HG02884 (cell line): ENCODE results near the gene ANKZF1.
A peak's percentile ranks its signal among the peaks of the same experiment; 100 is the strongest.
"Not testable (repeated sequence)": the region's sequence is repeated elsewhere in the genome, so short reads cannot be mapped to it uniquely, and the experiment has no call there.

Source experiments
- ATAC-seq: cut with Tn5 transposase; IDR thresholded peaks from one replicate; pipeline ENCODE4 v1.9.1; 2021; ENCODE audit warnings: mild to moderate bottlenecking, moderate library complexity; ENCODE audit not compliant: unreplicated experiment

The ANKZF1 gene

DNA sequence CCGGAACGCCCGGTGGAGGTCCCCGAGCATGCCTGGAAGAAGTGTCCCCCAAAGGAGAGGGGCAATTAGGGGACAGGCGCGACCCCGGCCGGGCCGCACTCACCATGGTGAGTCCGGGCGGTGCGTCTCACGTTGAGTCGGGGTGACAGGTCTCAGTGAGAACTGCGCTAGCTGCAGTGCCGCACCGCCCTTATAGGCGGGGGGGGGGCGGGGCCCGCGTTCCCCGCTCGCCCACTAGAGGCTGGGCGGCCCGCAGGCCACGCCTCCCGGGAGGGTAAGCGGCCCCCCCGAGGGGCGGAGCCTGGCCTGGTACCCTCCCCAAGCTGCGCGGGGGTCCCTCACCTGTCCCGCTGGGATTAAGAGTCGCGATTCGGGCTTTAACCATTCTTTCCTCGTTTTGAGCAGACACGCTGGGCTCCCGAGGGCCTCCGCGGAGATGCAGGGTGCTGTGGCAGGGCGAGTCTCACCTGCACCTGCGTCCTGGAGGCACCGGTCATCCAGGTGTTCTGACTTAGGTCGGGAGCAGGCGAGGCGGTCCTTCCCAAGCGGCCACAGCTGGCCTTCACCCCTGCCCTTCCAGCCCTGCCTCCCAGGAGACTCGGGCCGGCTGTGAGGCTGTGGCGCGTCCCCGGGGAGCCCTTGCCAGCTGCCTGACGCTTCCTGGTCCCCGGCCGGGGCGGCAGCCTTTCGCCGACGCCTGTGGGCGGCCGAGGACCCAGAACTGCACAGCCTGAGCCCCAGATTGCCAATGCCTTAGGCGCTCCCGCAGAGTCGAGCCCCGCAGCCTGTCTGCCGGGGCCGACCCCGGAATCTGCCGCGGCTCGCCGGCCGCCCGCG lies 24.4 kb downstream of the ANKZF1 start, which contains the start of gene TUBA4A:
Gene TUBA4A, minus strand, starts transcription at position 166 of the 837 bp plus-strand sequence. Its CDS starts 60 bp downstream, at position 106.
- peak; percentile 47 for ATAC-seq

DNA sequence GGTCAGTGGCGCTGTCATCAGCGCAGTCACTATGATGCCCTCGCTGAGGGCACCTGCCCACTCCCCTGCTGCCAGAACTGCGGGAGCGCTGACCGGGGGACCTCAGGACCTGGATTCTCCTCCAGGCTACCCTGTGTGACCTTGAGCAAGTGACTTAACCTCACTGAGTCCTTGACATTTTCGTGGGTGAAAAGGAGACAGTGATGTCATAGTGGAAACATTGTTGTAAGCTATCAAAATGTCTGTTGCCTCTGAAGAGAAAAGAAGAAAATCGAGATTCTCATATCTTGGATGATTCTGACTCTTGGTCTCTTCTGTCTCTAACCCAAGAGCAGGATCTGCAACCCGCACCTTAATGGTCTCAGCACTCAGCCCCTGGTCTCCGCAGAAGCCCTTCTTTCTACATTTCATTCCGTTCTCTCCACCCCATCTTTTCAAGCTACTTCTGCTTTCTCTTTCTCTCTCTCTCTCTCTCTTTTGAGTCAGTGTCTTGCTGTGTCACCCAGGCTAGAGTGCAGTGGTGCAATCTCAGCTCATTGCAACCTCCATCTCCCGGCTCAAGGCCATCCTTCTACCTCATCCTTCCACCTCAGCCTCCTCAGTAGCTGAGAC lies 25.1 kb downstream of the ANKZF1 start:
- ATAC-seq = peak; percentile 28

DNA sequence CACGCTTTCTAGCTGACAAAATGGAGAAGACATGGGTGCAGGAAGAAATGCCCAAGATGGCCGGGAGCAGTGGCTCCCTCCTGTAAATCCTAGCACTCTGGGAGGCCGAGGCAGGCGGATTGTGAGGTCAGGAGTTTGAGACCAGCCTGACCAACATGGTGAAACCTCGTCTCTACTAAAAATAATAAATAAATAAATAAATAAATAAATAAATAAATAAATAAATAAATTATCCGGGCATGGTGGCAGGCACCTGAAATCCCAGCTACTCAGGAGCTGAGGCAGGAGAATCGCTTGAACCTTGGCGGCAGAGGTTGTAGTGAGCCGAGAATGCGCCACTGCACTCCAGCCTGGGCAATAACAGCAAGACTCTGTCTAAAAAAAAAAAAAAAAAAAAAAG lies 29.3 kb downstream of the ANKZF1 start:
- not testable (repeated sequence) for ATAC-seq

DNA sequence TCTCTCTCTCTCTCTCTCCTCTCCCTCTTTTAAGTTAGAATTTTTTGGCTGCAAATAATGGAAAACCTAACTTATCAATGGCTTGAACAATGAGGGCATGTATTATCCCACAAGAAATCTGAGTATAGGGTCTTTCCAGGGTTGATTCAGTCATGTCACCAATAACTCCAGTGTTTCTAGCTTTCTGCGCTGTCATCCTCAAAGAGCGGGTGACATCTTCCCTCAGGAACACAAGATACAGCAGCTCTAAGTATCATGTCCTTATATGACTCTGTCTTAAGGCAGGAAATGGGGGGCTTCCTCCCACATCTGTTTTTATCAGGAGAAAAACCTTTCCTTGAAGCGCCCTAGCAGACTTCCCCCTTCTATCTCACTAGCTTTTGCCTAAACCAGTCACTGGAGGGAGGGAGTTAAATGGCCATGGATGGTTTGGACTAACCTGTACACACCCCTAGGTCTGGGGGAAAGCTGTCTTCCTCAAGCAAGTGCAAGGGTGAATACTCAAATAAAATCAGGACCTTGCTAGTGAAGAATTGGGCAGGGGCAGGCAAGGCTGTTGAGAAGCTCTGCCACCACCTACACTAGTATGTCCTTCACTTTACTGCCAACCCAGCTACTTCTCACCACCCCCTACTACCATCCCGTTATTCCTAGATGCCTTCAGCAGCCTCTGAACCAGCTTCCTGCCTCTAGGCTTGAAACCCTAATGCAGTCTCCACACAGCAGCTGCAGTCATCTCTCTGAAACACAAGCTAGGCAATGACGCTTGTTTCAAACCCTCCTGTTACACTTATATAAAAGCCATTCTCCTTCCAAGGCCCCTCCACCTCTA lies 31.6 kb downstream of the ANKZF1 start:
- ATAC-seq = no peak

DNA sequence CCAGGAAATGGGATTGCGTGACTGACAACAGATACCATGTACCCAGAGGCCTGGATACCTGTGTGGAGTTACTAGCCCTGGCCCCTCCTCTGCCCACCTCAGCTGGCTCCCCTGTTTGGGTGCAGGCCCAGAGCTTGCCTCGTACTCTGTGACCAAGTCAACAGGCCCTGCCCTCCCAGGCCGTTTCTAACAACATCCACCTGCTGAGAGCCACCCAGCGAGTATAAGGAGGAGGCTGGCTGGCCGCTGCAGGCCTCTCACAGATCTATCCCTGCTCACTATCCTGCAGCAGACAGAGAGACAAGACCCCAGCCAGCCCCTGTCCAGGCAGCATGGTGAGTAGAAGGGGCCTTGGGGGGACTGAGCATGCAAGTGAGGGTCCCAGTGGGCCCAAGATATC lies 36.6 kb downstream of the ANKZF1 start:
- no peak for ATAC-seq

DNA sequence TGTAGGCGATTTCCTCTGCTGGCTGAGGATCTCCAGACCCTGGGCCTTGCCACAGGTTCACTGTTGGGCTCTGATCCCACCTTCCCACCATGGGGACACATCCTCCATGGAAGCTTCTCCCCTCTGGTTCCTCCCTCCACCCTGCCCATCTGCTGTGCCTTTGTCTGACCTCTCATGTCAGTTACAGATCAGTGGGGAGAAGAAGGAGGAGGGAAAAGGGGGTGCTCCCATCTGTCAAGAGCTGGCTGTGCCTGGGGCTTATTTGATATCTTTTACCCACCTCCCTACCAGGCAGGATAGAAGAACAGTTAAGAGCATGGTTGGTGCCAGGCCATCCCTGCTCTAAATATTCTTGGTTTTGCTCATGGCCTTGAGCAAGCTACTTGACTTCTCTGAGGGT lies 37.3 kb downstream of the ANKZF1 start:
- no peak for ATAC-seq

DNA sequence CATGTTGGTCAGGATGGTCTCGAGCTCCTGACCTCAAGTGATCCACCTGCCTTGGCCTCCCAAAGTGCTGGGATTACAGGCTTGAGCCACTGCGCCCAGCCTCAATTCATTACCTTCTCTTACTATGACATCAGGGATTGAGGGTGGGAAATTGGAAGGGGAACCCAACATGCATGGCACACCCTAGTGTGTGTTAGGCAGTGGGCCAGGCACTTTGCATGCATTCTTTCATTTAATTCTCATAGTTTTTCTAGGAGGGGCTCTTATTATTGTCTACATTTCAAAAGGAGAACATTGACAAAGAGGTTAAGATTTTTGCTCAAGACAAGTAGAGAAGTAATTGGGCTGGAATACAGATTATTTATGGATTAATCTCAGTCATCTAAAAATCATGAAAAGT lies 38.7 kb downstream of the ANKZF1 start:
- no peak for ATAC-seq

DNA sequence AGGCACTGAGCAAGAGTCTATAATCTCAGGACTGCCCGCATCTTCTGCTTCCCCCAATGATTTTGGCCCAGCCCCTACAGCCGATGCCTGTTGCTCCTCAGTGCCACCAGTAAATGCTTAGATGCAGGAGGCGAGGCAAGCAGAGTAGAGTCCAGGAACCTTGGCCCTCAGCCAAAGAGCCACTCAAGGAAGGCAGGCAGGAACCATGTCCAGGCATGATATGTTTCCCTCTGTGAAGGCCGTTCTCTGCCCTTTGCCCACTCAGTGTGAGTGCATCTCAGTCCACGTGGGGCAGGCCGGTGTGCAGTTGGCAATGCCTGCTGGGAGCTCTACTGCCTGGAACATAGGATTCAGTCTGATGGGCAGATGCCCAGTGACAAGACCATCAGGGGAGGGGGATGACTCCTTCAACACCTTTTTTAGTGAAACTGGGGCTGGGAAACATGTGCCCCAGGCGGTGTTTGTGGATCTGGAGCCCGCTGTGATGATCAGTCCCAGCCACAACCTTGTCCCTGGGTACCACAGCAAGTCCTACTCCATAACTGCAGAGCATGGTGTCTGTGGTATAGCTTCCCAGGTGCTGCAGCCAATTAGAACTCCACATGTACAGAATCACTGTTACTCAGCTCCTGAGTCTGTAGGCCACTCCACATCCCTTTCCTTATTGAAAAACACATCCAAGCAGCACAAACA lies 39.9 kb downstream of the ANKZF1 start:
- ATAC-seq = no peak

DNA sequence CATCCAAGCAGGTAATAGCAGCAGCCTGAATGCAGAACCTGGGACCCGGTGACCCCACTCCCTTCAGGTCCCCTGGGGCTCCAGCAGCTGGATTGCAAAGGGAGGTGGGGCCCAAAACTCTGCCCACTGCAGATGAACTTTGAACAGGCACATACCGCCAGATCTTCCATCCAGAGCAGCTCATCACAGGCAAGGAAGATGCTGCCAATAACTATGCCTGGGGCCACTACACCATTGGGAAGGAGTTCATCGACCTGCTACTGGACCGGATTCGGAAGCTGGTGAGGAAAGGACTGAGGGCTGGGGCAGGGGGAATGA lies 40.4 kb downstream of the ANKZF1 start:
- no peak for ATAC-seq

DNA sequence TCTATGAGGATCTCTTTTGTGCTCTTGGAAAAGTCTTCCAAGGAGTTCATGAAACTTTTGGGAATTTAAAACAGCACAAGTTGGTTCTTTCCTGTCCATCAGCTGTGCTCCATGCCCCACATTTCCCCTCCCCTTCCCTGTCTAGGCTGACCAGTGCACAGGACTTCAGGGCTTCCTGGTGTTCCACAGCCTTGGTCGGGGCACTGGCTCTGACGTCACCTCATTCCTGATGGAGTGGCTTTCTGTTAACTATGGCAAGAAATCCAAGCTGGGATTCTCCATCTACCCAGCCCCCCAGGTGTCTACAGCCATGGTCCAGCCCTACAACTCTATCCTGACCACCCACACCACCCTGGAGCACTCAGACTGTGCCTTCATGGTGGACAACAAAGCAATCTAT lies 41.4 kb downstream of the ANKZF1 start:
- ATAC-seq = no peak

DNA sequence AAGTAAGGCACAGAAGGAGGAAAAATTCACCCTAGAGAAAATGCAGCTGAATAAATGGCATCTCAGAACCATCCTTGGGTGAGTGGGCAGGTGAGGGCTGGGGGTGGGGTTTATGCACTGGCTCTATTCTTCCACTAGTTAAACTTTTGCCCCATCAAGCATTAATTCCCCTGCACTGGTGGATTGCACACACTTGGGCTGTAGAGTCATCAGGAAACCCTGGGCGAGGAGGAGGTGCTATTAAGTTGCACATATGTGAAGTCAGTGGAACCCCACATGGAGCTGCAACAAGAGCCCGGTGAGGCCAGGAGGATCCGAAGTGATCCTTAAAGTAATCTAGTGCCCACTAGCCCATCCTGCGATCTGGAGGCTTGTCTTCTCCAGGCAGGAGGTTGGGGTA lies 42.8 kb downstream of the ANKZF1 start:
- ATAC-seq = no peak

DNA sequence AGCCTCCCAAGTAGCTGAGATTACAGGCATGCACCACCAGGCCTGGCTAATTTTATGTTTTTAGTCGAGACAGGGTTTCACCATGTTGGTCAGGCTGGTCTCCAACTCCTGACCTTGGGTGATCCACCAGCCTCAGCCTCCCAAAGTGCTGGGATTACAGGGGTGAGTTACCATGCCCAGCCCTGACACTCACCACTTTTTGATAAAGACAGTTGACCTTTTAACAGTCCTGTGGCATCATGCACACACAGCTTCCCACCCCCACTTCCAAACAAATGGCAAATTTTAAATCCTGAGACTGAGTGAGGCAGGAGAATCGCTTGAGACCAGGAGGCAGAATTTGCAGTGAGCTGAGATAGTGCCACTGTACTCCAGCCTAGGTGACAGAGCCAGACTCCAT lies 43.4 kb downstream of the ANKZF1 start:
- no peak for ATAC-seq

DNA sequence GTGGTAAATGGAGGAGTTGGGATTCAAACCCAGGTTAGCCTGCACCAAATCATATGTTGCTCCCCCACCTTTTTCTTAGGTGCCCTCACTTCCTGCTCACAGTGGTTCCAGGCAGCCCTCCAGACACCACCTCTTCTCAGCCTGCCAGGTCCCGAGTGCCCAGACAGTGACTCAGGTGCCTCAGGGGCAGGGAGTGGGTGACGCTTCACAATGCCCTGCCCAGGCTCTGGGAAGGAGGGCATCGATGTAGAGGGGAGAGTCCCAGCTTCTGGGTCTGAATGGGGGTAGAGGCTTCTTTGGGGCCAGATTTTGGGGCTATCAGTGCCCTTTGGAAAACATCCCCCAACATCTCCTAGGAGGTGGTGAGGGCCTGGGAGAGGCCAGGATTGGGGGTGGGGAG lies 44.3 kb downstream of the ANKZF1 start:
- ATAC-seq = no peak

DNA sequence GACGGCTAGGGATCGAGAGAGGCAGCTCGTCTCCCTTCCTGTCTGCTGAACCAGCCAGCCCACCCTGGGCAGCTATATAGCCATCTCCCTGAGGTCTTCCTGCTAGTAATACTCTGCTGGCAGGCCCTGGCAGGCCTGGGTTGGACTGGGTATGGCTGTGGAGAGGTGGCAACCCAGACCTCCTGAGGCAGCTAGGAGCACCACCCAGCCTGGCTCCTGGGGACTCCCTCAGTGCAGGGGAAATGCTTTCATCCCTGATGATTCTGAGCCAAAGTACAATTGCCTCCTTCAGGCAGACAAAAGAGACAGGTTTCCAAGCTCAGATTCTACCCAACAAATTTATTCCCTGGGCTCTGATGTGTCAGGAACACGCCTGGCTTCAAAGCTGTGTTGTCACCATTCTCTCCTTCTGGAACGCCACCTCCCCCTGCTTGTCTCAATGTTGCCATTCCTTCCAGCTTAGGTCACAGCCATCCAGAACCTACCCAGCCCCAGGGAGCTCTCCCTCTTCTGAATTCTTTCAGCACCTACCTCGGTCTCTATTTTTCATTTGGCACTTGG lies 44.8 kb downstream of the ANKZF1 start:
- ATAC-seq = no peak

DNA sequence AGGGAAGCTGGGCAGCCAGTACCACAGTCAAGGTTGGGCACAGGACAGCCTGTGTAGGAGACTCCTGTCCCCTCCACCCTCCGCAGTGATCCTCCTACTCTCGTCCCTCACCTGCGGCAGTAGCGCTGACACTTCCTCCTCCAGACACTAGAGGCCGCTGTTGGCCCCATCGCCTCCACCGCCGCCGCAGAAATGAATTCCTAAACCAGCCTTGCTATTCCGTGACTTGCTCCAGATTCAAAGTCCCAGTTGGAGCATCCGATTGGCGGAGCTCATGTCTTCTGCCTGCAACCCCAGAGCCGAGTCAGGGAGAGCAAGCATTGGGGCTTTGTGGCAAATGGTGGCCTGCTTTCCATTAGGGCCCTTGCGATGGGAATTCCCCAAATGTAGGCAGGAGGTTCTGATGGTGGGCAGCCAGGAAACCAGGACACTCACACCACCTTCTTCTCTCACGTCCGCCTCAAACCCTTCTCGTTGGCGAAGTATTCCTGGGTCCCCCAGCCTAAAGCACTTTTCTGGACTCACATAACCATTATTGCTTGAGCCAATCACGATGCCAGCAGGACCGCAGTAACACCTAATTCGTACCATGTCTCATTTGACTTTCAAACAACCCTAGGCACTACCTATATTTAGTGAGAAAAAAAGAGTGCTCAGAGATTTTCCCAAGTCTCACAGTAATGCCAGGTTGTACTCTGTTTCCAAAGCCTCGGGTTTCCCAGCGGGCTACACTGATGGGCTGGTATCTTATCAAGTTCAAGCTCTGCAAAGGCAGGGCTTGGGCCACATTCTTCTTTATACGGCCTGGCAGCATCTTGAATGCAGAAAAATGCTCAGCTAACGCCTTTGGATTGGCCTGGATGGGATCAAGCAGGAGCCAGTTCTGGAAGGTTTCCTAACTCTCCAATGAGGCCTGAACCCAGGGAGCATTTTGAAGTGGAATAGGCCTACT lies 48.4 kb downstream of the ANKZF1 start:
- peak; percentile 35 for ATAC-seq

DNA sequence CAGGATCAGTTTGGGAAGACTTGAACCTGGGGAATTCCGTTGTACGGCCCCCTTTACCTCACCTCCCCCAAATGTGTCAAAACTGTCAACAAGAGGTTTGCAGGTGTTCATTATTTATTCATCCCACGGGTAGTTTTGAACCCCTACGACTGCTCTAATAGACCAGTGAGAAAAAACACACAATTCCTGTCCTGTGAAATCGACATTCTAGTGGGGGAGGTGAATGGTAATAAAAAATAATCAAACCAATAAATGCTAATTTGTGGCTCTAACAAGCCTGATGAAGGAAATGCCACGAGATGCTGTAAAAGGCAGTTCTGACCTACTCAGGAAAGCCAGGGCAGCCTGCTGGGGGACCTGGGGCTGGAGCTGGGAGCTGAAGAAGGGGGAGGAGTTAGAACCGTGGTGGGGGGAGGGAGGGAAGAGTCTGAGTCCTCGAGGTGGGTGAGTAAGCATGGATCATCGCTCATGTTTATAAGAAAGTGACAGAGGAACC lies 49.1 kb downstream of the ANKZF1 start:
- ATAC-seq = no peak

DNA sequence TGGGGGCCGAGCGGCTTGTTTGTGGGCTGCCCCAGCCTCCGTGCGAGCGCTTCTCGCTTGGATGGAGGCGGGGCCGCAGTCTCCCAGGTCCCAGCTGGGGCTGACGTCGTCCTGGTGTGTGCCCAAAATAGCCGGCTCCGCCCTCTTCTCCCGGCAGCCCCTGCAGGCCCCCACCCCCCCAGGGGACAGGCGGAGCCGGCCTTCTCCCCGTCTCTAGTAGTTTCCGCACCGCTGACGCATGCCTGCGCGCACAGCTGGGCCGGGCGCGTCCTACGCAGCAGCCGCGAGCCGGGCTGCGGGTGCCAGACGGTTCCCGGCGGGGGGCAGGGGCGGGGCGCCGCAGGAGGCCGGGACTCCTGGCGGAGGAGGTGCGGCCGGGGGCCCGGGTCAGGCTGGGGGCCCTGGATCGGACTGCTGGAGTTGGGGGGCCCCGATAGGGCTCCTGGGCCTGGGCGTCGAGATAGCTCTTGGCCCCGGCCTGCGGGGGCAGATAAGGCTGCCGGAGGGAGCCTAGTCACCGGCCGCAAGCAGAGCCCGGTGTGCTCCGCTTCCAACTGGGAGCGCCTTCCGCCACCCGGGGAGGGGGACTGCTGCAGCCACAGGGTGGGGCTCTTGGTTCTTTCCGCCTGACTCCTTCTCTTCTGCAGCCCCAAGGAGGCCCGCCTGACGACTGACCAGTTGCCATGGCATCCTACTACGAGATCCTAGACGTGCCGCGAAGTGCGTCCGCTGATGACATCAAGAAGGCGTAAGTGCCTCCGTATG lies 49.7 kb downstream of the ANKZF1 start, which contains the start of gene DNAJB2:
Gene DNAJB2, plus strand, starts transcription at position 216 of the 765 bp plus-strand sequence. Its CDS starts 468 bp downstream, at position 684.
- peak; percentile 81 for ATAC-seq

DNA sequence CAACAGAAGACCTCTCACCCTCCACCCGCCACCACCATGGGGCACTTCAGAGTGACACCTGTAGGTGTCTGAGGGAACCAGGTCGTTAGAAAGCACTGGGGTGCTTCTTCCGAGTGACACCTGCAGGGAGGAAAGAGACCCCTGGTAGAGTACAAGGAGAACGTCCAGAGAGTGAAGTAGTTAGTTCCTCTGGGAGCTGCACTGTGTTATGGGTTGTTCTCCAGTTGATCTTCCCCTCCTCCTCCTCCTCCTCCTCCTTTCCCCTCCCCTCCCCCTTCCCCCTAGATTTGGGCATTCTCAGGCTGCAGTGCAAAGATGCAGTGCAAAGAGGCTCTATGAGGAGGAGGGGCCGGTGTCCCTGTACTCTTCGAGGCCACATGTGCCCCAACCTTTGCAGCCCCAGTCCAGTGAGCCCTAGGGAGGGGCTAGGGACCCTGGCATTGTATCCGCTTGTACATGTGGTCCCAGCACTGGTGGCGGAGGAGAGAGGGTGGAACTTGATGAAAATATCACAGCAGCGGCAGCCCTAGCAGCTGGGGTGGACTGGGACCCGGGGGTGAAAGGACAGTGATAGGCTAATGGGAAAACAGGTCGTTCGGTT lies 50.4 kb downstream of the ANKZF1 start:
- ATAC-seq = no peak
